ENCODE data around the gene MKNK2. TPM values are rescaled to one million over a fixed set of nuclear protein-coding genes. Genes with fewer than 3 reads are reported as not detected.
A peak's percentile ranks its signal among the peaks of the same experiment; 100 is the strongest.

Gene MKNK2
- total and polyA plus RNA-seq, 2 donors (not counting 1 experiment from before 2014, with no cell fraction given): 24.7 to 409 TPM

- Histone ChIP-seq H3K9me3 (ENCODE audit: control insufficient read depth, insufficient read depth, low read depth, low read length) (no peaks in the 10 kb centered on the region), H3K4me2 (ENCODE audit: extremely low read depth, insufficient read depth, low read length) (peak overlapping the region; percentile 91), H3K9ac (ENCODE audit: insufficient read depth, low read length) (peak overlapping the region; percentile 67), H2AFZ (ENCODE audit: low read length) (no peak overlapping the region), H4K20me1 (ENCODE audit: control insufficient read depth, extremely low read depth, insufficient read depth, low read length) (no peaks in the 10 kb centered on the region), H3K27ac (ENCODE audit: insufficient read depth, low read length) (peak overlapping the region; percentile 50), H3K4me1 (ENCODE audit: control insufficient read depth, extremely low read depth, insufficient read depth, low read length) (peaks cover 21% of the 10 kb centered on the region), H3K4me3 (replicated peaks in 1 of 4; ENCODE audit: control extremely low read depth in 1 of 4, insufficient read depth in 1 of 4, low read depth in 3 of 4, low read length in 4 of 4) (peak overlapping the region; percentile 58 to 90 (median 84)), H3K79me2 (ENCODE audit: control insufficient read depth, insufficient read depth, low read length) (peaks cover 34% of the 10 kb centered on the region), H3K36me3 (ENCODE audit: control insufficient read depth, insufficient read depth, low read length) (peaks cover 22% of the 10 kb centered on the region), H3K27me3 (ENCODE audit: control insufficient read depth, insufficient read depth, low read length) (no peaks in the 10 kb centered on the region)
- no peak for TF ChIP-seq EZH2 (IDR thresholded peaks at IDR 0.05; ENCODE audit: low read length, missing control alignments)
- TF ChIP-seq CTCF (conservative IDR thresholded peaks at IDR 0.05 in 1 of 2, IDR thresholded peaks at IDR 0.05 in 1 of 2; ENCODE audit: low read depth in 1 of 2, low read length in 2 of 2): no peak
- no peak for DNase-seq (ENCODE audit: low read depth in 2 of 2)
Measured at GRCh38 chr19:2050349-2050990, 574 bp downstream of the MKNK2 start.

GRCh38 chr19:2049741-2050348, 1.2 kb downstream of the MKNK2 start:
- Histone ChIP-seq H3K36me3 (ENCODE audit: control insufficient read depth, insufficient read depth, low read length) (peaks cover 25% of the 10 kb centered on the region), H3K4me3 (replicated peaks in 1 of 4; ENCODE audit: control extremely low read depth in 1 of 4, insufficient read depth in 1 of 4, low read depth in 3 of 4, low read length in 4 of 4) (peak overlapping the region; percentile 58 to 90 (median 84)), H3K9ac (ENCODE audit: insufficient read depth, low read length) (peak overlapping the region; percentile 67), H3K27ac (ENCODE audit: insufficient read depth, low read length) (peak overlapping the region; percentile 50), H3K79me2 (ENCODE audit: control insufficient read depth, insufficient read depth, low read length) (peaks cover 34% of the 10 kb centered on the region), H3K4me1 (ENCODE audit: control insufficient read depth, extremely low read depth, insufficient read depth, low read length) (peaks cover 19% of the 10 kb centered on the region), H3K9me3 (ENCODE audit: control insufficient read depth, insufficient read depth, low read depth, low read length) (no peaks in the 10 kb centered on the region), H3K4me2 (ENCODE audit: extremely low read depth, insufficient read depth, low read length) (peak overlapping the region; percentile 91), H2AFZ (ENCODE audit: low read length) (no peak overlapping the region), H4K20me1 (ENCODE audit: control insufficient read depth, extremely low read depth, insufficient read depth, low read length) (no peaks in the 10 kb centered on the region), H3K27me3 (ENCODE audit: control insufficient read depth, insufficient read depth, low read length) (no peaks in the 10 kb centered on the region)
- TF ChIP-seq EZH2 (IDR thresholded peaks at IDR 0.05; ENCODE audit: low read length, missing control alignments) (no peak), CTCF (conservative IDR thresholded peaks at IDR 0.05 in 1 of 2, IDR thresholded peaks at IDR 0.05 in 1 of 2; ENCODE audit: low read depth in 1 of 2, low read length in 2 of 2) (no peak)
- DNase-seq (ENCODE audit: low read depth in 2 of 2): peak; percentile 62 to 74

GRCh38 chr19:2048959-2049740, 1.9 kb downstream of the MKNK2 start:
- H3K27ac ChIP-seq (ENCODE audit: insufficient read depth, low read length): peak overlapping the region; percentile 50
- H3K9ac ChIP-seq (ENCODE audit: insufficient read depth, low read length): peak overlapping the region; percentile 32
- H3K4me2 ChIP-seq (ENCODE audit: extremely low read depth, insufficient read depth, low read length): peak overlapping the region; percentile 91
- peak overlapping the region; percentile 58 to 90 (median 84) for H3K4me3 ChIP-seq (replicated peaks in 1 of 4; ENCODE audit: control extremely low read depth in 1 of 4, insufficient read depth in 1 of 4, low read depth in 3 of 4, low read length in 4 of 4)
- H3K36me3 ChIP-seq (ENCODE audit: control insufficient read depth, insufficient read depth, low read length): peaks cover 28% of the 10 kb centered on the region
- H3K4me1 ChIP-seq (ENCODE audit: control insufficient read depth, extremely low read depth, insufficient read depth, low read length): peaks cover 19% of the 10 kb centered on the region
- peaks cover 34% of the 10 kb centered on the region for H3K79me2 ChIP-seq (ENCODE audit: control insufficient read depth, insufficient read depth, low read length)
- H3K9me3 ChIP-seq (ENCODE audit: control insufficient read depth, insufficient read depth, low read depth, low read length): no peaks in the 10 kb centered on the region
- DNase-seq (ENCODE audit: low read depth in 2 of 2): no peak
- no peaks in the 10 kb centered on the region for H3K27me3 ChIP-seq (ENCODE audit: control insufficient read depth, insufficient read depth, low read length)
- H2AFZ ChIP-seq (ENCODE audit: low read length): no peak overlapping the region
- TF ChIP-seq CTCF (conservative IDR thresholded peaks at IDR 0.05 in 1 of 2, IDR thresholded peaks at IDR 0.05 in 1 of 2; ENCODE audit: low read depth in 1 of 2, low read length in 2 of 2): no peak
- TF ChIP-seq EZH2 (IDR thresholded peaks at IDR 0.05; ENCODE audit: low read length, missing control alignments): no peak
- no peaks in the 10 kb centered on the region for H4K20me1 ChIP-seq (ENCODE audit: control insufficient read depth, extremely low read depth, insufficient read depth, low read length)

Measured in fibroblast of lung (primary cell).